Skeletal muscle tissue (tissue), 4 donors: ENCODE measurements around the gene ZSWIM3. TPM values are rescaled to one million over a fixed set of nuclear protein-coding genes. Genes with fewer than 3 reads are reported as not detected.
A peak's percentile ranks its signal among the peaks of the same experiment; 100 is the strongest.

Source experiments
- H3K27ac ChIP-seq: one replicate; pipeline ENCODE4 v1.7.0; 2013; ENCODE audit warnings: mild to moderate bottlenecking, low read depth, low read length, inconsistent platforms
- H3K27me3 ChIP-seq, 3 donors: one replicate each; pipeline ENCODE4 v1.7.0; 2013; ENCODE audit warnings: low read length in 3 of 3; ENCODE audit not compliant: control insufficient read depth in 3 of 3, insufficient read depth in 3 of 3
- H3K36me3 ChIP-seq, 3 donors: one replicate each; pipeline ENCODE4 v1.7.0; 2013; ENCODE audit warnings: low read length in 3 of 3; ENCODE audit not compliant: control insufficient read depth in 3 of 3, insufficient read depth in 3 of 3
- H3K4me1 ChIP-seq, 3 donors: one replicate each; pipeline ENCODE4 v1.7.0; 2013; ENCODE audit warnings: low read length in 3 of 3, mild to moderate bottlenecking in 3 of 3; ENCODE audit not compliant: control insufficient read depth in 3 of 3, insufficient read depth in 3 of 3
- H3K4me3 ChIP-seq, 3 donors: one replicate each; pipeline ENCODE4 v1.7.0; 2013; ENCODE audit warnings: low read length in 3 of 3
- H3K9ac ChIP-seq, 3 donors: one replicate each; pipeline ENCODE4 v1.7.0; 2013; ENCODE audit warnings: low read length in 3 of 3, mild to moderate bottlenecking in 3 of 3, moderate library complexity in 2 of 3, low read depth in 1 of 3
- H3K9me3 ChIP-seq, 3 donors: one replicate each; pipeline ENCODE4 v1.7.0; 2013; ENCODE audit warnings: low read length in 3 of 3; ENCODE audit not compliant: control insufficient read depth in 3 of 3
- total RNA-seq: library from RNA; depleted of rRNA; stranded (reverse); fragments of >200 nt; gene quantifications from one replicate; pipeline ENCODE4 v1.2.3, GENCODE V29; 2014
- donor health status: Osteomylitis.

The ZSWIM3 gene
- total RNA-seq, 1 donor from 2014 or later: 7.8 TPM

GRCh38 chr20:45841407-45842129, 15.8 kb upstream of the ZSWIM3 start:
- peak overlapping the region in 2 of 3 donors; percentile 16 to 57 for H3K9ac ChIP-seq
- no peaks in the 10 kb centered on the region for H3K27me3 ChIP-seq
- H3K4me3 ChIP-seq: no peak overlapping the region
- H3K9me3 ChIP-seq: no peaks in the 10 kb centered on the region
- H3K4me1 ChIP-seq: peaks cover 33 to 51% (median 39%) of the 10 kb centered on the region in 3 donors
- peak overlapping the region; percentile 58 for H3K27ac ChIP-seq
- H3K36me3 ChIP-seq: peaks cover 54 to 57% (median 56%) of the 10 kb centered on the region in 3 donors

GRCh38 chr20:45842169-45842812, 15.1 kb upstream of the ZSWIM3 start:
- no peaks in the 10 kb centered on the region for H3K27me3 ChIP-seq
- H3K9me3 ChIP-seq: no peaks in the 10 kb centered on the region
- H3K27ac ChIP-seq: peak overlapping the region; percentile 58
- peaks cover 28 to 46% (median 35%) of the 10 kb centered on the region in 3 donors for H3K4me1 ChIP-seq
- no peak overlapping the region for H3K4me3 ChIP-seq
- peaks cover 55 to 60% (median 58%) of the 10 kb centered on the region in 3 donors for H3K36me3 ChIP-seq
- H3K9ac ChIP-seq: peak overlapping the region in 2 of 3 donors; percentile 57

- no peak overlapping the region for H3K4me3 ChIP-seq
- no peaks in the 10 kb centered on the region for H3K27me3 ChIP-seq
- H3K9me3 ChIP-seq: no peaks in the 10 kb centered on the region
- H3K9ac ChIP-seq: peak overlapping the region in 1 of 3 donors; percentile 50
- H3K27ac ChIP-seq: peak overlapping the region; percentile 58
- H3K36me3 ChIP-seq: peaks cover 60 to 62% (median 61%) of the 10 kb centered on the region in 3 donors
- peaks cover 28 to 47% (median 35%) of the 10 kb centered on the region in 3 donors for H3K4me1 ChIP-seq
Measured at GRCh38 chr20:45843506-45843905, 13.9 kb upstream of the ZSWIM3 start.

GRCh38 chr20:45845452-45845851, 12.0 kb upstream of the ZSWIM3 start:
- Histone ChIP-seq H3K27ac (no peak overlapping the region), H3K27me3 (no peaks in the 10 kb centered on the region), H3K9me3 (no peaks in the 10 kb centered on the region), H3K36me3 (peaks cover 54 to 66% (median 56%) of the 10 kb centered on the region in 3 donors), H3K4me3 (no peak overlapping the region), H3K9ac (no peak overlapping the region), H3K4me1 (peaks cover 28 to 47% (median 35%) of the 10 kb centered on the region in 3 donors)

- H3K27me3 ChIP-seq: no peaks in the 10 kb centered on the region
- H3K27ac ChIP-seq: no peak overlapping the region
- H3K36me3 ChIP-seq: peaks cover 46 to 54% (median 46%) of the 10 kb centered on the region in 3 donors
- H3K9ac ChIP-seq: no peak overlapping the region
- no peak overlapping the region for H3K4me3 ChIP-seq
- H3K9me3 ChIP-seq: no peaks in the 10 kb centered on the region
- H3K4me1 ChIP-seq: peaks cover 7 to 18% (median 11%) of the 10 kb centered on the region in 3 donors
Measured at GRCh38 chr20:45848421-45848820, 9.0 kb upstream of the ZSWIM3 start.

GRCh38 chr20:45848969-45849582, 8.3 kb upstream of the ZSWIM3 start:
- H3K9me3 ChIP-seq: no peaks in the 10 kb centered on the region
- H3K36me3 ChIP-seq: peaks cover 39 to 54% (median 40%) of the 10 kb centered on the region in 3 donors
- no peak overlapping the region for H3K4me3 ChIP-seq
- H3K27ac ChIP-seq: no peak overlapping the region
- H3K4me1 ChIP-seq: peaks cover under 1 to 12% (median 7%) of the 10 kb centered on the region in 3 donors
- H3K9ac ChIP-seq: no peak overlapping the region
- H3K27me3 ChIP-seq: no peaks in the 10 kb centered on the region

GRCh38 chr20:45850238-45850637, 7.2 kb upstream of the ZSWIM3 start:
- H3K4me1 ChIP-seq: peaks cover 8 to 18% (median 11%) of the 10 kb centered on the region in 3 donors
- no peaks in the 10 kb centered on the region for H3K27me3 ChIP-seq
- H3K4me3 ChIP-seq: no peak overlapping the region
- no peak overlapping the region for H3K27ac ChIP-seq
- H3K36me3 ChIP-seq: peaks cover 36 to 52% (median 42%) of the 10 kb centered on the region in 3 donors
- H3K9ac ChIP-seq: no peak overlapping the region
- H3K9me3 ChIP-seq: no peaks in the 10 kb centered on the region

- H3K4me1 ChIP-seq: peaks cover 13 to 17% (median 15%) of the 10 kb centered on the region in 3 donors
- H3K4me3 ChIP-seq: no peak overlapping the region
- H3K27me3 ChIP-seq: no peaks in the 10 kb centered on the region
- H3K27ac ChIP-seq: no peak overlapping the region
- peaks cover 32 to 49% (median 36%) of the 10 kb centered on the region in 3 donors for H3K36me3 ChIP-seq
- no peaks in the 10 kb centered on the region for H3K9me3 ChIP-seq
- H3K9ac ChIP-seq: no peak overlapping the region
Measured at GRCh38 chr20:45850926-45851325, 6.5 kb upstream of the ZSWIM3 start.

GRCh38 chr20:45851501-45851900, 5.9 kb upstream of the ZSWIM3 start:
- Histone ChIP-seq H3K9me3 (no peaks in the 10 kb centered on the region), H3K36me3 (peaks cover 27 to 46% (median 31%) of the 10 kb centered on the region in 3 donors), H3K27me3 (no peaks in the 10 kb centered on the region), H3K9ac (no peak overlapping the region), H3K4me1 (peaks cover 18 to 22% (median 19%) of the 10 kb centered on the region in 3 donors), H3K27ac (no peak overlapping the region), H3K4me3 (no peak overlapping the region)
